HG03060 (cell line): Measurements from ENCODE around the gene HINT2.

Experiments
- ATAC-seq: cut with Tn5 transposase; IDR thresholded peaks from one replicate; pipeline ENCODE4 v1.9.1; 2021; ENCODE audit warnings: low read depth, moderate number of reproducible peaks; ENCODE audit not compliant: unreplicated experiment

The HINT2 gene

DNA sequence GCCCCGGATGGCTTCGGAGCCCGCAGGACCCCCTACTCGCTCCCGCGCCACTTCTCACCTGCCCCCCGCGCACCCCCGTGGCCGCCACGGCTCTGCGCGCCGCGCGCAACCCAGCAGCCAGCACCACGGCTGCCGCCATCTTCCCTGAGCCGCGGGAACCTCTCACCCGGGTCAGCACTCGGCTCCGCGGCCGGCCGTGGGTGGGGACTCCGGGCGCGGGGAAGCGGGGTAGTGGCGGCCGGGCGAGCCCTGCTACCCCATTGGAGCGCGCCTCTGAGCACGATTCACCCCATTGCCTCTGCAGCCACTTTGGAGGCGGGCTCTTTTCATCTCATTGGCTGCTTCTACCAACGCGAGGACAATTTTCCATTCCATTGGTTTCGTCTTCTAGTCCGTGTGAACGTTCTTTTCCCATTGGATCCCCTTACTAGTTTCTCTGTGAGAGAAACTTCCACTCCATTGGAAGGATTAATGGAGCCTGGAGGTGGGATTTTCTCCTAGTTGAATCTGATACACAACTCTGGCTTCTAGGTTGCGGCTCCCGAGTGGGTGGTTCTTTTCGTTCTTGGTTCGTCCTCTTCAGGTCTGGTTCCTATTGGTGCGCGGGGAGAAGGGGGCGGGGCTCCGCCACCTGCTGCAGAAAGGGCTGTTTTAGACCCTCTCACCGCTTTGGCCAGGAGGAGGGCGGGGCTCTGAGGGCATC, at the start of gene HINT2:
Gene HINT2, minus strand, starts transcription at position 202 of the 703 bp plus-strand sequence. Its CDS starts 63 bp downstream, at position 139.
- peak; percentile 46 for ATAC-seq

- ATAC-seq: no peak
Observed at GRCh38 chr9:35863583-35863982, 48.7 kb upstream of the HINT2 start.

DNA sequence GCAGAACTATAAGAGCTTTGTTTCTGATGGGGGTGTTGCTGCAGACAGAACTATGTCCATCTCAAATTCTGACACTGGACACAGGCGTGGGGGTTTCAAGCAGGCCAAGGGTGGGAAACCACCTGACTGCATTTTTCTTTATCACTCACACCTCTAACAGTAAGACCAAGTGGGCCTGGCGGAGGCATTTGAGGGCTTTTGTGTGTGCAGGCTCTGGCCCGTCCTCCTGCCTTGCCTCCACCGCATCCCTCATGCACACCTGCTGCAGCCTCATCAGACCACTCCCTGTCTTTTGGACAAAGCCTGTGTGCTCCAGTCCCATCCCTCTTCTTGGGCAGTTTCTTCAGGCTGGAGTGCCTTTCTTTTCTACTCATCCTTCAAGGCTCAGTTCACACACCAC, 47.5 kb upstream of the HINT2 start:
- ATAC-seq: no peak

DNA sequence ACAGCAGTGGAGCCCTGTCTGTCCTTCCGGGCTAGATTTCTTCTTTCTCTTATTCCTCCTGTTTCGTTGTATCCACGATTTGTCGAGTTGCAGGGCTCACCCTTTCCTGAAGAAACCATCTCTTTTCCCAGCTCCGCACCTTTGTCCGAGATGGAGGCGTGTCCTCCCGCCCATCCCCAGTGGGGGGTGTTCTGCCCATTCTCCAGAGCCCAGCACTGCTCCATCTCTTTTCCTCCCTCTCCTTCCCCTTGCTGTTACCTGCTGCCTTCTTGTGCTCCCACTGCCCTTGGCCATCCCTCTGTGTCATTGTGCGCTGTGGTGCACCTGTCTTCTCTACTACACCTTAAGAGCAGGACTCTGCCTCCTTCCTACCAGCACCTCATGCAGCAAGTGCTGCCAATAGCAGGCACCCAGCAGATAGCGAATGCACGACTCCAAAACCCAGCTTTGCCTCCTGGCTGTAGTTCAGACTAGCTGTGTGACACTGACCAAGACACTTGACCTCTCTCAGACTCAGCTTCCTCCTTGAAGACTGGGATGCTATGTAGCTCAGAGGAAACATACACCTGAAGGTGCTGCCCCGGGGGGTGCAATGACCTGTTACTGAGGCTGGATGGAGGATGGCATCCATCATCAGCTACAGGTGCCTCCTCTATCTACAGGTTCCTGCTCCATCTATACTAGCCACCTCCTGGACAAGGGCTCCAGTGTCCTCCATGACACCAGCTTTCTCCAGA, 46.5 kb upstream of the HINT2 start:
- ATAC-seq: no peak

DNA sequence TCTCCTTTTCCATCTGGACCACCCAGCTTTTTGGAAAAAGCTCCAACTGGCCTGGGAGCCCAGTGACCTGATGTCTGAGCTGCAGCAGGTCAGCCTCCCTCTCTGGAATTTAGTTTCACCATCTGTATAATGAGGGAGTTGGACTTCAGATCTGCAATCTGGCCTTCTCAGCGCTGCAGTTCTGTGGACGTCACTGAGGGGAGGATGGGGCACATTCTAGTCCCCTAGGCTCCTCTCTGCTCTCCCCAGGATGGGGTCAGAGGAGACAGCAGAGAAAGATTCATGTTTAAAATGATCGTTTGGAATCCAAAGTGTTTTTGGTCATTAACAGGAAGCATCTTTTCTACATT, 45.1 kb upstream of the HINT2 start:
- no peak for ATAC-seq

GRCh38 chr9:35859310-35859989, 44.6 kb upstream of the HINT2 start:
- no peak for ATAC-seq

DNA sequence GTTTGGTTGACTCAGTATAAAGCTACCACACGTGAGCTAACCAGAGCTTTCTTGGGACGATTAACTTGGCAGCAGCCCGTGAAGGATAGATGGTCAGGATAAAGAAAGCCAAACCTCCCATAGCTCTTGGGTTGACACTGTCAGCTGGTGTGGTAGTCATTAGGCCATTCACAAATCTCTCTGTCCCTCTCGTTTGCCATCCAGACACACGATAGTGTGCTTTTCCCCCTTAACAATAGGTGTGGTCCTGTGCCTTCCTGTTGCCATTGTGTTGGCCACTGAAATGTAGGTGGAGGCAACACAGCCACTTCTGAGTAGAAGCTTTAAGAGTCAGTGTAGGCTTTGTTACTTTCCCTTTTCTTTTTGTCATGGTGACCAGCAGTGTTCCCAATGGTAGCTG, 43.6 kb upstream of the HINT2 start:
- no peak for ATAC-seq

GRCh38 chr9:35856882-35857281, 42.0 kb upstream of the HINT2 start:
- no peak for ATAC-seq

DNA sequence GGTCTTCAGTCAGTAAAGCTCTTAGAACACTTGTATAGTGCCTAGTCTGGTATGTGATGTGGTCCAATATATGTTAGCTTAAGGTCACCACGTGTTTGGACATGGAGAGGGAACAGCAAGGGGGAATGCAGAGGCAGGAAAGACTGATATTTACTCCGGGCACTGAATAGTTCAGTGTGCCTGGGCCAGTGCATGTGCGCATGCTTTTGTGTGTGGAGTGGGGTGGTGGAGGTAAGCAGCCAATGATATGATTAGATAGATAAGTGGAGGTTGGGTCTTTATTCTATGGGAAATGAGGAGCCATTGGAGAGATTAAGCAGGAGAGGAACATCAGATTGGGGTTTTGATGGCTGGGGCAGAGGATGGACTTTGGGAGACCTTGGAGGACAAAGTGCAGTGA, 41.4 kb upstream of the HINT2 start:
- ATAC-seq: no peak

DNA sequence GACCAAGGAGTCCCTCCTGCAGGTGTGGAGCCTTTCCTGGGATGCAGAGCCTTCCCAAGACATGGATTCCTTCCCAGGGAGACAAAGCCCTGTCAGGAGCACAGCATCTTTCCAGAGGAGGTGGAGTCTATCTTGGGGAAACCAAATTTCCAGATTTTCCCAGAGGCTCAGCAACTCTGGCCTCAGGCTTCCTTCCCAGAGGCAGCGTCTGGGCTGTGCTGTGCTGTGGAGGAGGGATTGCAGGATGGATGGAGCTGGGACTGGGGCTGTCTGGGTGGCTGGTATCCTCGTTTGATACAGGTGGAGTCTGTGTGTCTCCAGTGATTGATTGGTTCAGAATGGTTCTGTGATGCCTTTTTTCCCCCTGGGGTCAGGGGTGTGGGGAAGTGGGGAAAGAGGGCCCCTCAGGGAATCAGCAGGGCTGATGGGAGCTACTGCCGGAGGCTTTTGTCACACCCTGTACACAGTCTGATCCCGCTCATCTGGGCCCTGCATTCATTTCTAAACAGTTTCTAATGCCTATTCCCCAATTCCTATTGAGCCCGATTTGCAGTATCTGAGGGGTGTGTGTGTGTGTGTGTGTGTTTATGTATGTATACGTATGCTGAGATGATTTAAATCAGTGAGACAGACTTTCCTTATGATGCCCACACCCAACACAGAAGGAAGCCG, 39.4 kb upstream of the HINT2 start:
- no peak for ATAC-seq

- no peak for ATAC-seq
Observed at GRCh38 chr9:35852876-35853865, 38.3 kb upstream of the HINT2 start.

DNA sequence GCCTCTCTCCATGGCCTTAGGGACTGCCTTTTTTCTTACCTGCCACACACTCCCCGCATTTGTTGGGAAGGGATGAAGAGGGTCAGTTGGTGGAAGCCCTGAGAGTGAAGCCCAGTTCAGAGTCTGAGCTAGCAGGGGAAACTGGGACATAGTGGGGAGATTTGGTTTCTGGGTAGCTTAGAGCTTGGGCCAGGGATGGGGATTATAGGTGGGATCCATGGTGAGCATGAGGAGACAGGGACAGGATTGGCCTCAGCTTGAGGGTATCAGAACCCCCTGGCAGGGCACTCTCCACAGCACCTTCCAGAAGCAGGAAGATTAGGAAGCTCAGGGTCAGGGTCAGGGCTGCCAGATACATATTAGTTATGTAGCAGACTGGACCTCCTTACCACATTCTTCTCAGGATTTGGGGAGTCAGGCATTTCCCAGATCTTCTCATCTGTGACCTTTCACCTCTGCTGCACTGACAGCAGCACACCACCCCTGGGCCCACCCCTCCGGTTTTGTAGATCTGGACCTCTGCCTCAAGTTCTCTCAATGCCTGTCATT, 37.5 kb upstream of the HINT2 start:
- ATAC-seq: no peak

- peak; percentile 85 for ATAC-seq
Observed at GRCh38 chr9:35847792-35848572, 33.1 kb upstream of the HINT2 start.

GRCh38 chr9:35845824-35846771, 31.3 kb upstream of the HINT2 start:
- no peak for ATAC-seq

DNA sequence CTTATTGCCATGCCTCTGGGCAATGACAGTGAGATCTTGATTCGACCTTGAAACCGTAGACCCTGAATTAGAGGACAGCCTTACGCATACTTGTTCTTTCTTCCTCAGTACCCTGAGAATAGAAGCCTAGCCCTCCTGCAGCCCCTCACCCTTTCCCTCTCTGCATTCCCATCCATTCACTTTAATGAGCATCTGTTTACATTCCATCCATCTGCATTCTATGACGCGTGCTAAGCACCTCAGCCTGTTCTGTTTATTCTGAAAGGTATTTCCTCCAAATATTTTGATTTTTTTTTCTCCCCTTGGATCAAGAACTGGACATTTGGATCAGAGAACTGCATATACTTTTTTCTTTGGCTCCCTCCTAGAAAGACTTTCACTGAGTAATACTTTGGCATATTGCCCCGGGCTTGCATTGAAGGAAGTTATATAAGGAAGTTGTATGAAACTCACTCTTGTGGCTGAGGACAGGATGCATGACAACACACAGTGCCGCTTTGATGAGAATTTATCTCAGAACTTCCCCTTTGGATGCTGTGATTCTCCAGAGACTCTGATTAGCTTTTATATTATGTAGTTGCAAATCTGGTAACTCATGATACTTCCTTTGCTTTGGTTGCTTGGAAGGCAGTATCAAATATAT, 29.9 kb upstream of the HINT2 start:
- ATAC-seq: no peak

DNA sequence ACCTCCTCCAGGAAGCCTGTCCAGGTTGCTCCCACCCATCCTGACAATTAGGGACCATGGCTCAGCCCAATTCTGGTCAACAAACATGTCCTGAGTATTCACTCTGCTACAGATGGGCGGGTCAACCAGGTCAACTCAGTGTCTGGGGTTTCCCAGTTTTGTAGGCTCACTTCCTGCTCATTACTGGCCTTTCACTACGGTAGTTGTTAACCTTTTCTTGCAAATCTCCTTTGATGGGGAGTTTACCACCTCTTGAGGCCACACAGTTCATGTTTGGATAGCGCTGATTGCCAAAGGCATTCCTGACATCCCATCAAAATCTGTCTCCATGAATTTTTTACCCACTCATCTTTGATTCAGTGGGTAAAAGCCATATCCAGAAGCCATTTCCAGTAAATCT, 28.0 kb upstream of the HINT2 start:
- ATAC-seq: no peak

DNA sequence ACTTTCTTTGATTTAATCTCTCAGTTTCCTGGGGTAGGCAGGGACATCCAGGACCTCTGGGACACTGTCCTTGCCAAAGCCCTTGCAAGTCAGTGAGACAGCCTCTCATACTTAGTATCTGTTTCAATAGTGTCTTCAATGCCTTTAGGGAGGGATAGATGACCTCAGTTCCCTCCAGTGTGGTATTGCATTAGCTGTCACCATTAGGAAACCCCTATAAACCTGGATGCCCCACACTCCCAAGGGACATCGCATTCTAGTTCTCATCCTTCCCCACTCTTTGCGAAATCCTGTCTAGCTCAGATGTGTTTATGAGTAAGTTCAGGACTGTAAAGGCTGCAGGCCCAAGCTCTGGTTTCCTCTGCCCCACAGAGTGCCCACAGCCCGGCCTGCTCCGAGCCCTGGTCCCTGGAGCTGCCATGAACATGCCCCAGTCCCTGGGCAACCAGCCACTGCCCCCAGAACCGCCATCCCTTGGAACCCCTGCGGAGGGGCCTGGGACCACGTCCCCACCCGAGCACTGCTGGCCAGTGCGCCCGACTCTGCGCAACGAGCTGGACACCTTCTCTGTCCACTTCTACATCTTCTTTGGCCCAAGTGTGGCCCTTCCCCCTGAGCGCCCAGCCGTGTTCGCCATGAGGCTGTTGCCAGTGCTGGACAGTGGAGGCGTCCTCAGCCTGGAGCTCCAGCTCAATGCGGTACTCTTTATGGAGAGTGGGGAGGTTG, 27.3 kb upstream of the HINT2 start:
- no peak for ATAC-seq
